Right cardiac atrium (tissue), 5 donors: Measurements from ENCODE around the gene CCDC71L. TPM values are rescaled to one million over a fixed set of nuclear protein-coding genes. Genes with fewer than 3 reads are reported as not detected.

Experiments
- ATAC-seq, 2 donors: fragments of 200-7000 bp; cut with Tn5 transposase; one replicate each; pipeline versions ENCODE4 v1.8.0 to v1.9.1; 2020; ENCODE audit warnings: moderate library complexity in 2 of 2, mild to moderate bottlenecking in 1 of 2
- DNase-seq, 3 donors: peaks; one replicate each; pipeline ENCODE4 v3.0.0-alpha.2; 2020
- H3K27ac ChIP-seq: one replicate; pipeline ENCODE4 v1.5.1; 2013; ENCODE audit warnings: mild to moderate bottlenecking, low read length, control low read depth, moderate library complexity
- H3K27me3 ChIP-seq: one replicate; pipeline ENCODE4 v1.6.1; 2013; ENCODE audit not compliant: control insufficient read depth, insufficient read depth
- H3K4me1 ChIP-seq: one replicate; pipeline ENCODE4 v1.6.1; 2013; ENCODE audit warnings: low read length; ENCODE audit not compliant: control insufficient read depth, insufficient read depth
- H3K4me3 ChIP-seq: one replicate; pipeline ENCODE4 v1.5.1; 2013; ENCODE audit warnings: low read length, control low read depth
- H3K9me3 ChIP-seq: one replicate; pipeline ENCODE4 v1.6.1; 2013; ENCODE audit warnings: low read length; ENCODE audit not compliant: control insufficient read depth
- WGBS: extraction: QIAGEN DNeasy Blood & Tissue Kit; methylation state at CpG from one replicate; pipeline ENCODE4 v1.1.7; 2013; 5-methylcytosine and 5-hydroxymethylcytosine counted together
- intact Hi-C, 4 donors: fragments of 100-400 bp; cut with DNase I; formaldehyde crosslinking; loops; one replicate each; pipeline versions ENCODE4 v1.11.0 to v1.14.0; 2022 to 2023
- polyA plus RNA-seq: library from polyadenylated mRNA; stranded (reverse); fragments of 200-250 nt; gene quantifications from one replicate; pipeline ENCODE4 v1.2.3, GENCODE V29; 2013
- total RNA-seq, 4 donors: library from RNA; stranded (reverse); fragmentation: NEBNext Ultra II Directional; extraction: Animal tissue kit (Norgen Biotek cat#: 25700); gene quantifications; one replicate each; pipeline ENCODE4 v1.2.1, GENCODE V29; 2021
- donor health status: healthy with polysubstance abuse.
- donor health status: DM: no; HTN: yes; CAD: no.
- donor health status: DM: no; HTN: no; CAD: no.
- donor health status: DM: no; HTN: yes; CAD: no; lungs with severe emphysema.
- donor health status: DM: yes; HTN: yes; CAD: no.

The CCDC71L gene
- total and polyA plus RNA-seq, 5 donors, result 5.0 to 12.9 (median 9.5) TPM

- intact Hi-C loops, result no loop called here
- ATAC-seq (no peak), DNase-seq (no peak)
- Histone ChIP-seq H3K4me1 (no peaks in the 10 kb centered on the region), H3K9me3 (no peaks in the 10 kb centered on the region), H3K27me3 (no peaks in the 10 kb centered on the region), H3K4me3 (no peak overlapping the region), H3K27ac (no peak overlapping the region)
- WGBS, result 87% methylated on average over 1 of the region's 1 CpG
These were observed 38.2 kb downstream of the CCDC71L start for GRCh38 chr7:106622654-106623314.

GRCh38 chr7:106621393-106622132, 39.4 kb downstream of the CCDC71L start:
- Histone ChIP-seq H3K4me1 (no peaks in the 10 kb centered on the region), H3K27ac (no peak overlapping the region), H3K9me3 (no peaks in the 10 kb centered on the region), H3K27me3 (no peaks in the 10 kb centered on the region), H3K4me3 (no peak overlapping the region)
- ATAC-seq, result no peak
- intact Hi-C loops, result no loop called here
- DNase-seq, result no peak
- WGBS, result 90% methylated on average over 4 of the region's 4 CpGs

GRCh38 chr7:106620676-106621075, 40.3 kb downstream of the CCDC71L start:
- H3K4me1 ChIP-seq, result no peaks in the 10 kb centered on the region
- intact Hi-C loops, result no loop called here
- ATAC-seq (no peak), DNase-seq (no peak)
- no peaks in the 10 kb centered on the region for H3K9me3 ChIP-seq
- H3K27me3 ChIP-seq, result no peaks in the 10 kb centered on the region
- 96% methylated on average over 2 of the region's 2 CpGs for WGBS
- no peak overlapping the region for H3K27ac ChIP-seq
- H3K4me3 ChIP-seq, result no peak overlapping the region

- DNase-seq (no peak), ATAC-seq (no peak)
- no peaks in the 10 kb centered on the region for H3K4me1 ChIP-seq
- H3K9me3 ChIP-seq, result no peaks in the 10 kb centered on the region
- intact Hi-C loops, result no loop called here
- no peak overlapping the region for H3K27ac ChIP-seq
- no peaks in the 10 kb centered on the region for H3K27me3 ChIP-seq
- H3K4me3 ChIP-seq, result no peak overlapping the region
These were observed 40.9 kb downstream of the CCDC71L start for GRCh38 chr7:106620034-106620433.

- no peak for ATAC-seq
- no peak overlapping the region for H3K4me3 ChIP-seq
- no peak for DNase-seq
- WGBS, result 95% methylated on average over 4 of the region's 4 CpGs
- H3K9me3 ChIP-seq, result no peaks in the 10 kb centered on the region
- H3K27me3 ChIP-seq, result no peaks in the 10 kb centered on the region
- no peak overlapping the region for H3K27ac ChIP-seq
- intact Hi-C loops, result no loop called here
- no peaks in the 10 kb centered on the region for H3K4me1 ChIP-seq
These were observed 41.7 kb downstream of the CCDC71L start for GRCh38 chr7:106619213-106619612.

- Histone ChIP-seq H3K9me3 (no peaks in the 10 kb centered on the region), H3K4me1 (no peaks in the 10 kb centered on the region), H3K27ac (no peak overlapping the region), H3K27me3 (no peaks in the 10 kb centered on the region), H3K4me3 (no peak overlapping the region)
- 46% methylated on average over 1 of the region's 1 CpG for WGBS
- no peak for DNase-seq
- ATAC-seq, result peak in 1 of 2 donors; percentile 45
- intact Hi-C loops, result no loop called here
These were observed 42.5 kb downstream of the CCDC71L start for GRCh38 chr7:106618480-106618879.

- Histone ChIP-seq H3K27me3 (no peaks in the 10 kb centered on the region), H3K4me3 (no peak overlapping the region), H3K27ac (no peak overlapping the region), H3K9me3 (no peaks in the 10 kb centered on the region), H3K4me1 (no peaks in the 10 kb centered on the region)
- no peak for DNase-seq
- ATAC-seq, result no peak
- intact Hi-C loops, result no loop called here
- WGBS, result 56% methylated on average over 2 of the region's 2 CpGs
These were observed 43.1 kb downstream of the CCDC71L start for GRCh38 chr7:106617860-106618259.

- no peaks in the 10 kb centered on the region for H3K27me3 ChIP-seq
- no peak overlapping the region for H3K4me3 ChIP-seq
- DNase-seq (no peak), ATAC-seq (no peak)
- intact Hi-C loops, result no loop called here
- H3K9me3 ChIP-seq, result no peaks in the 10 kb centered on the region
- no peaks in the 10 kb centered on the region for H3K4me1 ChIP-seq
- no peak overlapping the region for H3K27ac ChIP-seq
These were observed 44.3 kb downstream of the CCDC71L start for GRCh38 chr7:106616708-106617051.

GRCh38 chr7:106615808-106616707, 44.9 kb downstream of the CCDC71L start:
- no peak for ATAC-seq
- Histone ChIP-seq H3K27me3 (no peaks in the 10 kb centered on the region), H3K9me3 (no peaks in the 10 kb centered on the region), H3K27ac (no peak overlapping the region), H3K4me1 (no peaks in the 10 kb centered on the region), H3K4me3 (no peak overlapping the region)
- no peak for DNase-seq
- 97% methylated on average over 3 of the region's 3 CpGs for WGBS
- intact Hi-C loops, result no loop called here

GRCh38 chr7:106614751-106615150, 46.2 kb downstream of the CCDC71L start:
- intact Hi-C loops, result no loop called here
- no peak overlapping the region for H3K4me3 ChIP-seq
- no peaks in the 10 kb centered on the region for H3K9me3 ChIP-seq
- H3K4me1 ChIP-seq, result no peaks in the 10 kb centered on the region
- H3K27ac ChIP-seq, result no peak overlapping the region
- ATAC-seq (no peak), DNase-seq (no peak)
- no peaks in the 10 kb centered on the region for H3K27me3 ChIP-seq
- WGBS, result 49% methylated on average over 2 of the region's 2 CpGs

- intact Hi-C loops, result no loop called here
- Histone ChIP-seq H3K4me3 (no peak overlapping the region), H3K27me3 (no peaks in the 10 kb centered on the region), H3K4me1 (no peaks in the 10 kb centered on the region), H3K9me3 (no peaks in the 10 kb centered on the region), H3K27ac (no peak overlapping the region)
- DNase-seq, result no peak
- ATAC-seq, result no peak
These were observed 47.0 kb downstream of the CCDC71L start for GRCh38 chr7:106613848-106614560.
